Measurements from ENCODE around the gene POLG. TPM values are rescaled to one million over a fixed set of nuclear protein-coding genes. Genes with fewer than 3 reads are reported as not detected.

POLG gene
- polyA plus RNA-seq, 1 donor (not counting 4 experiments of a cell fraction or from before 2014, with no cell fraction given) = 29.6 TPM

DNA sequence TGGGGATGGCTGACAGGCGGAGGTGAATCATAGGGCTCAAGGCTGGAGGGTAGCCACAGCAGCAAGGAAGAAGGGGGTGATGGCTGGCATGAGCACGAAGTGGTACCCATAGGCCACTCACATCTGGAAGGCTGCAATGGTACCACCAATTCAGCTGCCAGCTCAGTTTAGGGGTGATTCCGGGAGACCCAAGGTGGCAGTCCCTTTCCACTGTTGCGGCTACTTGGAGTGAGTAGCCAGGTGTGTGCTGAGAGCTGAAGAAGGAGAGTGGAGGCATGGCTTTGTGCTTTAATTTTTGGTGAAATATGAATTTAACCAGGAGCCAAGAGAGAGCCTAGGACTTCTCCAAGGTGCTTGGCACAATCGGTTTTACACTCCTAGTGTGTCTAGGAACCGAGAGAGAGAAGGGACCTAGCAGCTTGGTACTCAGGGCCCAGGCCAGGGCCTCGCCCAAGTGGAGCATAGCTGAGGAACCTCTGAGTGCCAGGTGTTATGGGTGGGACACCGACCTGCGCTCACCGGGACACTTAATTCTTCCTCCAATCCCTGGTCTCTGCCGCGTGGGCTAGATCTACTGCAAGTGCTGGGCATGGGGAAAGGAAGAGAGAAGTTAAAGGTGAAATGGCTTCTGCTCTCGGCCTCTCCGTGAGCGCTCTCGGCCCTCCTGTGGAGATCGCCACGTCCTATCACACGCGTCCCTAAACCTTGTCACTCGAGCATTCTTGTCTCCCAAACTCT lies 32.2 kb upstream of the POLG start:
- no peak overlapping the region for H3K4me2 ChIP-seq (ENCODE audit: control insufficient read depth, extremely low read depth, insufficient read depth, low read depth, low read length)
- no peak for FAIRE-seq
- dilution Hi-C loops (cut with MboI; ENCODE audit: extremely low pct_ligation_motif_present, low sequenced_read_pairs) = no loop called here
- no peak overlapping the region for H2AFZ ChIP-seq (ENCODE audit: control insufficient read depth, low read length)
- H3K27ac ChIP-seq (ENCODE audit: control insufficient read depth, insufficient read depth, low read length) = no peak overlapping the region
- H3K4me3 ChIP-seq (ENCODE audit: control insufficient read depth in 2 of 3, extremely low read depth in 1 of 3, insufficient read depth in 2 of 3, low read depth in 1 of 3, low read length in 3 of 3) = no peak overlapping the region
- H3K9me1 ChIP-seq (ENCODE audit: control insufficient read depth, extremely low read depth, insufficient read depth, low read length) = no peaks in the 10 kb centered on the region
- H3K79me2 ChIP-seq (ENCODE audit: control insufficient read depth, insufficient read depth, low read length) = no peaks in the 10 kb centered on the region
- H3K9me3 ChIP-seq (ENCODE audit: control insufficient read depth, low read depth, low read length) = no peaks in the 10 kb centered on the region
- peaks cover 5% of the 10 kb centered on the region for H4K20me1 ChIP-seq (ENCODE audit: control insufficient read depth, extremely low read depth, insufficient read depth, low read length)
- DNase-seq (ENCODE audit: low read depth, low spot score) = no peak
- peak; percentile 67 for TF ChIP-seq EZH2 (IDR thresholded peaks at IDR 0.05; ENCODE audit: low read length)
- TF ChIP-seq, protein P1, sequence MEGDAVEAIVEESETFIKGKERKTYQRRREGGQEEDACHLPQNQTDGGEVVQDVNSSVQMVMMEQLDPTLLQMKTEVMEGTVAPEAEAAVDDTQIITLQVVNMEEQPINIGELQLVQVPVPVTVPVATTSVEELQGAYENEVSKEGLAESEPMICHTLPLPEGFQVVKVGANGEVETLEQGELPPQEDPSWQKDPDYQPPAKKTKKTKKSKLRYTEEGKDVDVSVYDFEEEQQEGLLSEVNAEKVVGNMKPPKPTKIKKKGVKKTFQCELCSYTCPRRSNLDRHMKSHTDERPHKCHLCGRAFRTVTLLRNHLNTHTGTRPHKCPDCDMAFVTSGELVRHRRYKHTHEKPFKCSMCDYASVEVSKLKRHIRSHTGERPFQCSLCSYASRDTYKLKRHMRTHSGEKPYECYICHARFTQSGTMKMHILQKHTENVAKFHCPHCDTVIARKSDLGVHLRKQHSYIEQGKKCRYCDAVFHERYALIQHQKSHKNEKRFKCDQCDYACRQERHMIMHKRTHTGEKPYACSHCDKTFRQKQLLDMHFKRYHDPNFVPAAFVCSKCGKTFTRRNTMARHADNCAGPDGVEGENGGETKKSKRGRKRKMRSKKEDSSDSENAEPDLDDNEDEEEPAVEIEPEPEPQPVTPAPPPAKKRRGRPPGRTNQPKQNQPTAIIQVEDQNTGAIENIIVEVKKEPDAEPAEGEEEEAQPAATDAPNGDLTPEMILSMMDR (optimal IDR thresholded peaks at IDR 0.05 in 1 of 3, IDR thresholded peaks at IDR 0.05 in 1 of 3, conservative IDR thresholded peaks at IDR 0.05 in 1 of 3; ENCODE audit: extremely low read depth in 1 of 3, insufficient read depth in 2 of 3, low read length in 3 of 3) = no peak
- no peaks in the 10 kb centered on the region for H3K4me1 ChIP-seq (ENCODE audit: control insufficient read depth, extremely low read depth, insufficient read depth, low read length)
- no peaks in the 10 kb centered on the region for H3K36me3 ChIP-seq (ENCODE audit: control insufficient read depth in 2 of 2, extremely low read depth in 1 of 2, insufficient read depth in 2 of 2, low read length in 2 of 2)
- peaks cover 100% of the 10 kb centered on the region for H3K27me3 ChIP-seq (ENCODE audit: control insufficient read depth, extremely low read depth, insufficient read depth, low read length)
- H3K9ac ChIP-seq (ENCODE audit: control insufficient read depth, extremely low read depth, insufficient read depth, low read length) = no peak overlapping the region

DNA sequence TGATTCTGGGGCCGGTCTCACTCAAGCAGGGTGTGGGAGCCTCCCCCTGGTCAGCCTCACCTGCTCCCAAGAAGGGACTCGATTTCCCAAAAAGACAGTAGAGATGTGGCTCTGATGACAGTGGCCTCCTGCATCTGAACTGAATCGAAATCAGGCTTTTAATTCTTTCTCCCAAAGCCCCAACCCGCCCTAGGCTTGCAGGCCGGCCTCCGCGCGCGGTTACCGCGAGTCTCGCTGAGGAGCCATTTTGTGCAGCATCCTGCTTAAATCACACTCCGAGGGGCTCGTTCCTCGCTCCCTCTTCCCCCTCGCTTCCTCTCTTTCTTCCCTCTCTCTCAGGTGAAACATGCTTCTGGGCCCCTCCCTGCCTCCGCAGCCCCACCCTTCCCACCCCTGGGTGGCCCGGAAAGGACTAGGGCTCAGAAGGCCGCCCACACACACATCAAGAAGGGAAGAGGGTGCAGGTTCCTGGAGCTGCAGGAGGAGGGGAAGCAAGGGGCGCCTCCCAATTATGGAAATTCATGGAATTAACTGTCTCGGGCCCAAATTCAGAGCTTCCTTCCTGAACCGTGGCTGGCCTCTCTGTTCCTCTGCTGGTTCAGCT lies 30.9 kb upstream of the POLG start:
- H3K9ac ChIP-seq (ENCODE audit: control insufficient read depth, extremely low read depth, insufficient read depth, low read length) = no peak overlapping the region
- no peak overlapping the region for H2AFZ ChIP-seq (ENCODE audit: control insufficient read depth, low read length)
- H3K36me3 ChIP-seq (ENCODE audit: control insufficient read depth in 2 of 2, extremely low read depth in 1 of 2, insufficient read depth in 2 of 2, low read length in 2 of 2) = no peaks in the 10 kb centered on the region
- H3K27ac ChIP-seq (ENCODE audit: control insufficient read depth, insufficient read depth, low read length) = no peak overlapping the region
- H3K9me1 ChIP-seq (ENCODE audit: control insufficient read depth, extremely low read depth, insufficient read depth, low read length) = no peaks in the 10 kb centered on the region
- dilution Hi-C loops (cut with MboI; ENCODE audit: extremely low pct_ligation_motif_present, low sequenced_read_pairs) = no loop called here
- H4K20me1 ChIP-seq (ENCODE audit: control insufficient read depth, extremely low read depth, insufficient read depth, low read length) = peaks cover 6% of the 10 kb centered on the region
- DNase-seq (ENCODE audit: low read depth, low spot score) (no peak), FAIRE-seq (no peak)
- H3K27me3 ChIP-seq (ENCODE audit: control insufficient read depth, extremely low read depth, insufficient read depth, low read length) = peaks cover 100% of the 10 kb centered on the region
- TF ChIP-seq, protein P1 (optimal IDR thresholded peaks at IDR 0.05 in 1 of 3, IDR thresholded peaks at IDR 0.05 in 1 of 3, conservative IDR thresholded peaks at IDR 0.05 in 1 of 3; ENCODE audit: extremely low read depth in 1 of 3, insufficient read depth in 2 of 3, low read length in 3 of 3) = no peak
- TF ChIP-seq EZH2 (IDR thresholded peaks at IDR 0.05; ENCODE audit: low read length) = no peak
- no peaks in the 10 kb centered on the region for H3K4me1 ChIP-seq (ENCODE audit: control insufficient read depth, extremely low read depth, insufficient read depth, low read length)
- no peaks in the 10 kb centered on the region for H3K9me3 ChIP-seq (ENCODE audit: control insufficient read depth, low read depth, low read length)
- H3K4me2 ChIP-seq (ENCODE audit: control insufficient read depth, extremely low read depth, insufficient read depth, low read depth, low read length) = no peak overlapping the region
- no peaks in the 10 kb centered on the region for H3K79me2 ChIP-seq (ENCODE audit: control insufficient read depth, insufficient read depth, low read length)
- H3K4me3 ChIP-seq (ENCODE audit: control insufficient read depth in 2 of 3, extremely low read depth in 1 of 3, insufficient read depth in 2 of 3, low read depth in 1 of 3, low read length in 3 of 3) = no peak overlapping the region
